NCI-H82 treated with DMSO at 0.1 percent for 48 hours (cell line): ENCODE results near the gene CCDC93.
"Not testable (repeated sequence)": the region's sequence is repeated elsewhere in the genome, so short reads cannot be mapped to it uniquely, and the experiment has no call there.

ENCODE experiments used
- DNase-seq: peaks from one replicate; lab custom pipeline; 2025; ENCODE audit not compliant: unreplicated experiment; lab: John Stamatoyannopoulos, UW

Gene CCDC93

GRCh38 chr2:118046634-118047210 is 32.9 kb upstream of the CCDC93 start:
- peak; percentile 2 for DNase-seq

GRCh38 chr2:118045286-118045685 is 31.4 kb upstream of the CCDC93 start:
- DNase-seq, result no peak

- DNase-seq, result no peak
Measured at GRCh38 chr2:118044854-118045253, 31.0 kb upstream of the CCDC93 start.

- no peak for DNase-seq
Measured at GRCh38 chr2:118044103-118044716, 30.3 kb upstream of the CCDC93 start.

GRCh38 chr2:118040891-118041290 is 27.0 kb upstream of the CCDC93 start:
- DNase-seq, result no peak

- peak; percentile 17 for DNase-seq
Measured at GRCh38 chr2:118032169-118033013, 18.5 kb upstream of the CCDC93 start.

- DNase-seq, result no peak
Measured at GRCh38 chr2:118031566-118031965, 17.7 kb upstream of the CCDC93 start.

GRCh38 chr2:118029025-118029424 is 15.2 kb upstream of the CCDC93 start:
- DNase-seq, result no peak

- no peak for DNase-seq
Measured at GRCh38 chr2:118021356-118021755, 7.5 kb upstream of the CCDC93 start.

GRCh38 chr2:118019821-118020220 is 6.0 kb upstream of the CCDC93 start:
- no peak for DNase-seq

- no peak for DNase-seq
Measured at GRCh38 chr2:118016911-118017310, 3.0 kb upstream of the CCDC93 start.

- DNase-seq, result not testable (repeated sequence)
Measured at GRCh38 chr2:118015761-118016160, 1.9 kb upstream of the CCDC93 start.

GRCh38 chr2:118014492-118014824 is 588 bp upstream of the CCDC93 start:
- DNase-seq, result no peak

GRCh38 chr2:118013221-118013723 is 598 bp downstream of the CCDC93 start:
- DNase-seq, result no peak

- DNase-seq, result no peak
Measured at GRCh38 chr2:118012778-118013177, 1.1 kb downstream of the CCDC93 start.

- no peak for DNase-seq
Measured at GRCh38 chr2:118010473-118010872, 3.4 kb downstream of the CCDC93 start.

- no peak for DNase-seq
Measured at GRCh38 chr2:118006861-118007260, 7.0 kb downstream of the CCDC93 start.

GRCh38 chr2:118006326-118006725 is 7.5 kb downstream of the CCDC93 start:
- DNase-seq, result no peak

GRCh38 chr2:118003396-118003824 is 10.5 kb downstream of the CCDC93 start:
- DNase-seq, result peak; percentile 50

GRCh38 chr2:118000041-118000440 is 13.8 kb downstream of the CCDC93 start:
- DNase-seq, result no peak

GRCh38 chr2:117997872-117998454 is 15.9 kb downstream of the CCDC93 start:
- peak; percentile 92 for DNase-seq

- DNase-seq, result no peak
Measured at GRCh38 chr2:117996525-117996924, 17.3 kb downstream of the CCDC93 start.
